Measurements from ENCODE around the gene TDRD12. TPM values are rescaled to one million over a fixed set of nuclear protein-coding genes. Genes with fewer than 3 reads are reported as not detected.

The TDRD12 gene
- total and polyA plus RNA-seq, 2 of the 13 experiments (the other 11 are each of a cell fraction or from before 2014, with no cell fraction given): 0.03 to 0.40 TPM

DNA sequence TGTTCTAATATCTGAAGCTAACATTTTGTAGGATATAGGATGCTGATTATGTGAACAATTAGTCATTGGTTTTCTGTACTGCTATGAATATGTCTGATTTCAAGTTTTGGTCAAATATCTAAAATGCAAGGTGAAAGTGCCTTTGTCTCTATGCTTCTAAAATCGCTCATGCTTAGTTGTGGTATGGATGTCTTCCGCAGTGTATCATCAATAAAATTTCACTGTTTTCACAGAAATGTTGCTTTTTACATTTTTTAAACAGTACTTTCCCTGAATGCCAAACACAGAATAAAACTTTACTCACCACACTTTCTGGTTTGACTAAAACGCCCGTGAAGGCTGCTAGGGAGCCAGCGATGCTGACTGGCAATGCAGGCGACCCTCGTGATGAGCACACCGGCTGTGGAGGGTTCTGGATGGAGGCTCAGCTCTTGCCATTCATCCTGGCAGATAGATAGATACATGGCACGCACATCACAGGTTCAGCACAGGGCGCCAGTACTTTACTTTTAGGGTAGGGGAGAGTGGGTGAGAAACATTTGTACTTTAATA lies 109.9 kb downstream of the TDRD12 start:
- H3K27me3 ChIP-seq (ENCODE audit: control insufficient read depth in 1 of 2, insufficient read depth in 2 of 2, low read length in 2 of 2): no peaks in the 10 kb centered on the region
- FAIRE-seq (no peak), ATAC-seq (no peak), DNase-seq (ENCODE audit: low spot score) (no peak)
- 97% methylated on average over 10 of the region's 10 CpGs for WGBS (ENCODE audit: low lambda C conversion rate)
- no peaks in the 10 kb centered on the region for H3K9me3 ChIP-seq (ENCODE audit: low read length)
- BruUV-seq (replicated peaks): no TSS peak
- no peak overlapping the region for H3K9ac ChIP-seq (ENCODE audit: insufficient read depth, low read depth, low read length)
- peaks cover 0 to 1% of the 10 kb centered on the region in 2 experiments; a peak in 1 of 5 replicates for H3K36me3 ChIP-seq (replicated peaks in 1 of 2; ENCODE audit: control insufficient read depth in 1 of 2, insufficient read depth in 2 of 2, low read length in 2 of 2)
- no peak overlapping the region for H3K4me3 ChIP-seq (replicated peaks in 1 of 3; ENCODE audit: insufficient read depth in 1 of 3, low read depth in 2 of 3, low read length in 3 of 3)
- no peaks in the 10 kb centered on the region for H4K20me1 ChIP-seq (ENCODE audit: insufficient read depth, low read length)
- TF ChIP-seq ATF7 (IDR thresholded peaks at IDR 0.05) (no peak), ATF7 (CRISPR knock-in tag; IDR thresholded peaks at IDR 0.05) (no peak), KLF11 (CRISPR knock-in tag; IDR thresholded peaks at IDR 0.05) (no peak), ZNF678 (CRISPR knock-in tag; IDR thresholded peaks at IDR 0.05) (no peak), MTF1 (CRISPR knock-in tag; IDR thresholded peaks at IDR 0.05) (no peak), SALL2 (CRISPR knock-in tag; IDR thresholded peaks at IDR 0.05) (no peak), SSRP1 (CRISPR knock-in tag; IDR thresholded peaks at IDR 0.05) (no peak)
- TF ChIP-seq, protein P1, sequence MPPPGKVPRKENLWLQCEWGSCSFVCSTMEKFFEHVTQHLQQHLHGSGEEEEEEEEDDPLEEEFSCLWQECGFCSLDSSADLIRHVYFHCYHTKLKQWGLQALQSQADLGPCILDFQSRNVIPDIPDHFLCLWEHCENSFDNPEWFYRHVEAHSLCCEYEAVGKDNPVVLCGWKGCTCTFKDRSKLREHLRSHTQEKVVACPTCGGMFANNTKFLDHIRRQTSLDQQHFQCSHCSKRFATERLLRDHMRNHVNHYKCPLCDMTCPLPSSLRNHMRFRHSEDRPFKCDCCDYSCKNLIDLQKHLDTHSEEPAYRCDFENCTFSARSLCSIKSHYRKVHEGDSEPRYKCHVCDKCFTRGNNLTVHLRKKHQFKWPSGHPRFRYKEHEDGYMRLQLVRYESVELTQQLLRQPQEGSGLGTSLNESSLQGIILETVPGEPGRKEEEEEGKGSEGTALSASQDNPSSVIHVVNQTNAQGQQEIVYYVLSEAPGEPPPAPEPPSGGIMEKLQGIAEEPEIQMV (CRISPR knock-in tag; IDR thresholded peaks at IDR 0.05; ENCODE audit: low read depth): no peak
- no peak overlapping the region for H3K4me2 ChIP-seq (ENCODE audit: low read depth, low read length)
- no peaks in the 10 kb centered on the region for H3K79me2 ChIP-seq (ENCODE audit: insufficient read depth, low read length)
- H3K4me1 ChIP-seq (ENCODE audit: insufficient read depth, low read length): peaks cover 17% of the 10 kb centered on the region
- in situ Hi-C loops (cut with HindIII; ENCODE audit: extremely low pct_ligation_motif_present, low pct_unique_long_range_greater_than_20kb) (no loop called here), intact Hi-C loops (cut with micrococcal nuclease; ENCODE audit: unreplicated experiment) (no loop called here)
- POLR2A ChIA-PET: no interaction called here
- H2AFZ ChIP-seq (ENCODE audit: low read length): no peak overlapping the region
- H3K27ac ChIP-seq (ENCODE audit: extremely low read length, insufficient read depth, low read length): no peak overlapping the region
- CTCF ChIA-PET (ENCODE audit: low intra/inter-chr PET ratio, low total read pairs): no interaction called here

All from HepG2 (cell line).